Measurements from ENCODE around the gene ZNF236.
"Not testable (repeated sequence)": the region's sequence is repeated elsewhere in the genome, so short reads cannot be mapped to it uniquely, and the experiment has no call there.

Gene ZNF236

GRCh38 chr18:76953583-76954233 lies 131.4 kb downstream of the ZNF236 start:
- DNase-seq, result no peak

- no peak for DNase-seq
These were observed 133.3 kb downstream of the ZNF236 start for GRCh38 chr18:76955524-76956170.

- DNase-seq, result no peak
These were observed 134.3 kb downstream of the ZNF236 start for GRCh38 chr18:76956648-76957047.

GRCh38 chr18:76957384-76958355 lies 135.3 kb downstream of the ZNF236 start:
- DNase-seq, result no peak

- no peak for DNase-seq
These were observed 136.5 kb downstream of the ZNF236 start for GRCh38 chr18:76958692-76959341.

GRCh38 chr18:76959605-76960004 lies 137.2 kb downstream of the ZNF236 start:
- no peak for DNase-seq

- no peak for DNase-seq
These were observed 138.2 kb downstream of the ZNF236 start for GRCh38 chr18:76960528-76961035.

GRCh38 chr18:76962851-76963250 lies 140.5 kb downstream of the ZNF236 start:
- DNase-seq, result no peak

GRCh38 chr18:76963936-76964335 lies 141.6 kb downstream of the ZNF236 start:
- no peak for DNase-seq

- not testable (repeated sequence) for DNase-seq
These were observed 143.3 kb downstream of the ZNF236 start for GRCh38 chr18:76965555-76966151.

GRCh38 chr18:76967299-76967698 lies 144.9 kb downstream of the ZNF236 start:
- not testable (repeated sequence) for DNase-seq

GRCh38 chr18:76967721-76968472 lies 145.5 kb downstream of the ZNF236 start:
- DNase-seq, result no peak

- no peak for DNase-seq
These were observed 148.6 kb downstream of the ZNF236 start for GRCh38 chr18:76970770-76971559.

- peak; percentile 2 for DNase-seq
These were observed 149.9 kb downstream of the ZNF236 start for GRCh38 chr18:76972241-76972640.

GRCh38 chr18:76972846-76973519 lies 150.6 kb downstream of the ZNF236 start:
- no peak for DNase-seq

GRCh38 chr18:76973520-76974266 lies 151.3 kb downstream of the ZNF236 start:
- no peak for DNase-seq

- DNase-seq, result no peak
These were observed 152.0 kb downstream of the ZNF236 start for GRCh38 chr18:76974386-76974785.

- DNase-seq, result no peak
These were observed 153.3 kb downstream of the ZNF236 start for GRCh38 chr18:76975577-76976110.

GRCh38 chr18:76977108-76977621 lies 154.8 kb downstream of the ZNF236 start:
- DNase-seq, result no peak
